K562 (cell line): ENCODE measurements around the gene SHLD1. TPM values are rescaled to one million over a fixed set of nuclear protein-coding genes. Genes with fewer than 3 reads are reported as not detected.

Source experiments
- ATAC-seq: fragments of 200-7000 bp; cut with Tn5 transposase; 3 replicates; pipeline ENCODE4 v1.9.1; 2020; ENCODE audit warnings: moderate library complexity
- BruUV-seq: library from RNA; stranded (reverse); fragments of 400-500 nt; replicated peaks from 2 replicates; lab custom pipeline; 2021; lab: Mats Ljungman, UMichigan
- CTCF ChIA-PET: fragments of 300-600 bp; formaldehyde crosslinking; extraction: SDS; loops from one replicate; lab custom pipeline; 2021; ENCODE audit warnings: low intra/inter-chr PET ratio; lab: Yijun Ruan, JAX
- POLR2A ChIA-PET: fragments of 300-600, 350-650 bp; sonication (Branson Sonifier 250); formaldehyde crosslinking; extraction: SDS; loops from one replicate; lab custom pipeline; 2021; ENCODE audit warnings: antibody characterized with exemption, inconsistent platforms; lab: Yijun Ruan, JAX
- DNase-seq, 4 experiments: peaks; one replicate each; pipeline versions ENCODE4 v3.0.0 to v3.0.0-alpha.2; 2011 to 2018; ENCODE audit warnings: low spot score in 3 of 4, mixed read lengths in 3 of 4; ENCODE audit errors: extremely low read depth in 1 of 4
- FAIRE-seq: peaks from 2 replicates; lab custom pipeline; 2011; peaks lifted over from hg19 to GRCh38; lab: Jason Lieb, UNC
- H2AFZ ChIP-seq: 2 replicates; pipeline ENCODE4 v1.6.0; 2011; ENCODE audit warnings: low read depth, low read length, control low read depth, inconsistent platforms
- H3K27ac ChIP-seq: fragments of 200-600 bp; 3 replicates; pipeline ENCODE4 v1.8.0; 2011; ENCODE audit warnings: low read depth, mild to moderate bottlenecking, control low read depth, inconsistent platforms, low read length, moderate library complexity, mixed read lengths; ENCODE audit errors: extremely low read depth
- H3K27me3 ChIP-seq, 2 experiments: fragments of 300-600 bp in 1 of 2; 2 replicates in 1 of 2; 3 replicates in 1 of 2; pipeline versions ENCODE4 v1.6.0 to v1.8.0; 2011; ENCODE audit warnings: inconsistent platforms in 2 of 2, low read length in 2 of 2, mild to moderate bottlenecking in 1 of 2, mixed read lengths in 1 of 2, moderate library complexity in 1 of 2; ENCODE audit not compliant: control insufficient read depth in 2 of 2, insufficient read depth in 2 of 2
- H3K36me3 ChIP-seq: fragments of 300-600 bp; 3 replicates; pipeline ENCODE4 v1.8.0; 2011; ENCODE audit warnings: mild to moderate bottlenecking, low read length, inconsistent platforms; ENCODE audit not compliant: control insufficient read depth, insufficient read depth
- H3K4me1 ChIP-seq, 2 experiments: fragments of 200-600 bp in 1 of 2; replicated peaks in 1 of 2; 2 replicates in 1 of 2; 3 replicates in 1 of 2; pipeline versions ENCODE4 v1.5.1 to v1.8.0; 2011; ENCODE audit warnings: inconsistent platforms in 2 of 2, low read length in 2 of 2, mild to moderate bottlenecking in 1 of 2, mixed read lengths in 1 of 2, moderate library complexity in 1 of 2; ENCODE audit not compliant: control insufficient read depth in 2 of 2, insufficient read depth in 2 of 2
- H3K4me2 ChIP-seq: 2 replicates; pipeline ENCODE4 v1.6.1; 2011; ENCODE audit warnings: low read length, control low read depth, inconsistent platforms, mixed read lengths; ENCODE audit not compliant: insufficient read depth
- H3K4me3 ChIP-seq: fragments of 200-600 bp; sonication (generic), shearing (Covaris generic); 2 replicates; pipeline ENCODE4 v1.5.1; 2016; ENCODE audit warnings: control low read depth, inconsistent platforms
- H3K79me2 ChIP-seq: fragments of 200-600 bp; 3 replicates; pipeline ENCODE4 v1.8.0; 2011; ENCODE audit warnings: low read length, inconsistent platforms; ENCODE audit not compliant: control insufficient read depth, insufficient read depth
- H3K9ac ChIP-seq, 2 experiments: 2 replicates each; pipeline versions ENCODE4 v1.6.0 to v1.6.1; 2011; ENCODE audit warnings: low read depth in 2 of 2, low read length in 2 of 2, control low read depth in 1 of 2, inconsistent platforms in 1 of 2, mild to moderate bottlenecking in 1 of 2, mixed read lengths in 1 of 2; ENCODE audit not compliant: insufficient read depth in 1 of 2
- H3K9me1 ChIP-seq: one replicate; pipeline ENCODE4 v1.6.0; 2011; ENCODE audit warnings: inconsistent platforms, mild to moderate bottlenecking, low read length, moderate library complexity; ENCODE audit not compliant: control insufficient read depth, insufficient read depth
- H3K9me3 ChIP-seq: replicated peaks from 2 replicates; pipeline ENCODE4 v1.5.1; 2011; ENCODE audit warnings: low read depth, low read length, inconsistent platforms; ENCODE audit not compliant: control insufficient read depth, insufficient read depth
- H4K20me1 ChIP-seq: replicated peaks from 2 replicates; pipeline ENCODE4 v1.6.1; 2011; ENCODE audit warnings: low read length, inconsistent platforms, mixed read lengths; ENCODE audit not compliant: control insufficient read depth, insufficient read depth
- C11orf30 ChIP-seq: fragments of 450-650 bp; IDR thresholded peaks from 2 replicates; pipeline ENCODE4 v1.6.1; 2016; ENCODE audit warnings: low read depth, mild to moderate bottlenecking
- CREB3L1 ChIP-seq: fragments of 450-650 bp; IDR thresholded peaks from 2 replicates; pipeline ENCODE4 v1.6.1; 2014; ENCODE audit warnings: low read depth, mild to moderate bottlenecking, moderate library complexity, borderline replicate concordance
- E2F4 ChIP-seq: sonication (generic); formaldehyde crosslinking; IDR thresholded peaks from 2 replicates; pipeline ENCODE4 v1.8.0; 2022; ENCODE audit warnings: mild to moderate bottlenecking, low read depth, missing genetic modification reagents
- KDM4B ChIP-seq, 2 experiments: fragments of 450-650 bp in 1 of 2; sonication (generic) in 1 of 2; IDR thresholded peaks; 2 replicates each; pipeline ENCODE4 v1.6.1; 2016 to 2017; ENCODE audit warnings: borderline replicate concordance in 2 of 2, antibody characterized with exemption in 1 of 2, low read depth in 1 of 2, mild to moderate bottlenecking in 1 of 2
- MAFF ChIP-seq: IDR thresholded peaks from 2 replicates; pipeline ENCODE4 v1.6.1; 2012; ENCODE audit warnings: low read length, improper control_type of control experiment
- MAFK ChIP-seq: IDR thresholded peaks from 2 replicates; pipeline ENCODE4 v1.6.1; 2011; ENCODE audit warnings: low read length, improper control_type of control experiment
- POLR2H ChIP-seq: IDR thresholded peaks from 2 replicates; pipeline ENCODE4 v1.6.1; 2016; ENCODE audit warnings: missing genetic modification characterization, low read depth, mild to moderate bottlenecking, control low read depth, missing compliant biosample characterization, moderate library complexity
- PURB ChIP-seq: sonication (generic); formaldehyde crosslinking; IDR thresholded peaks from 2 replicates; pipeline ENCODE4 v1.9.0; 2021; ENCODE audit warnings: low read depth, mild to moderate bottlenecking, missing genetic modification reagents
- SMAD3 ChIP-seq: fragments of 450-650 bp; formaldehyde crosslinking; conservative IDR thresholded peaks from 2 replicates; pipeline ENCODE4 v1.4.0; 2020; ENCODE audit warnings: mild to moderate bottlenecking
- ZNF140 ChIP-seq: fragments of 250-450 bp; sonication (Bioruptor Pico); IDR thresholded peaks from 2 replicates; pipeline ENCODE4 v1.8.0; 2021; ENCODE audit warnings: moderate library complexity, mild to moderate bottlenecking, inconsistent platforms
- ZNF316 ChIP-seq: fragments of 450-650 bp; IDR thresholded peaks from 2 replicates; pipeline ENCODE4 v1.6.1; 2016
- WGBS: fragments of 100-300 bp; shearing (Covaris generic); methylation state at CpG from one replicate; pipeline ENCODE4 v1.1.6; 2016; ENCODE audit warnings: low coverage, mixed read lengths; ENCODE audit not compliant: insufficient coverage; ENCODE audit errors: missing lambda C conversion rate; 5-methylcytosine and 5-hydroxymethylcytosine counted together
- in situ Hi-C: fragments of 300-500 bp; cut with MboI; formaldehyde crosslinking; loops from 4 replicates; pipeline ENCODE4 v1.15.0; 2018; ENCODE audit warnings: inconsistent platforms, mixed read lengths
- intact Hi-C: fragments of 100-400 bp; cut with micrococcal nuclease; formaldehyde crosslinking; loops from 2 replicates; pipeline ENCODE4 v1.14.2; 2022
- polyA plus RNA-seq, 8 experiments: library from polyadenylated mRNA; depleted of rRNA in 4 of 8; stranded (reverse) in 5 of 8; unstranded in 3 of 8; fragments of >200 nt; fragmentation: Nextera tagmentation in 2 of 8; fragmentation: Illumina TruSeq in 1 of 8; extraction: Ambion mirVana in 2 of 8; extraction: Trizol in 1 of 8; gene quantifications; 2 replicates each; pipeline versions ENCODE4 v1.2.1 to v1.2.3, GENCODE V29; 2011 to 2014; ENCODE audit warnings: inconsistent platforms in 1 of 8, missing spikeins in 1 of 8
- total RNA-seq, 7 experiments: library from RNA; depleted of rRNA in 6 of 7; stranded (reverse); fragments of >200 nt in 6 of 7; fragmentation: Illumina TruSeq in 2 of 7; extraction: Trizol in 2 of 7; gene quantifications; 2 replicates each; pipeline versions ENCODE4 v1.2.1 to v1.2.3, GENCODE V29; 2011 to 2021; ENCODE audit warnings: low replicate concordance in 1 of 7

SHLD1 gene
- total and polyA plus RNA-seq, 9 of the 15 experiments (the other 6 are each of a cell fraction or from before 2014, with no cell fraction given): 3.7 to 21.6 (median 8.2) TPM

GRCh38 chr20:5827861-5828260 lies 77.7 kb downstream of the SHLD1 start:
- Histone ChIP-seq H3K36me3 (no peaks in the 10 kb centered on the region), H3K4me3 (no peak overlapping the region), H3K9me1 (no peaks in the 10 kb centered on the region), H3K4me2 (no peak overlapping the region), H3K9ac (no peak overlapping the region), H3K4me1 (peaks cover 0 to 3% of the 10 kb centered on the region in 2 experiments; a peak in 3 of 5 replicates), H3K9me3 (no peaks in the 10 kb centered on the region), H3K27ac (no peak overlapping the region), H2AFZ (no peak overlapping the region), H4K20me1 (no peaks in the 10 kb centered on the region), H3K79me2 (no peaks in the 10 kb centered on the region), H3K27me3 (no peaks in the 10 kb centered on the region)
- DNase-seq: no peak
- no peak for ATAC-seq
- no peak for FAIRE-seq
- 36% methylated on average over 1 of the region's 1 CpG for WGBS
- in situ Hi-C loops (no loop called here), intact Hi-C loops (no loop called here)
- POLR2A ChIA-PET: no interaction called here
- TF ChIP-seq C11orf30: peak; percentile 42; the same call in 1 of the 2 replicates
- TF ChIP-seq MAFF: peak; percentile 36; the same call in 1 of the 2 replicates
- TF ChIP-seq ZNF316: peak; percentile 64
- 0 out of 2 replicates have a peak, but pooled peaks have one; percentile 17 for TF ChIP-seq MAFK
- no peak for TF ChIP-seq SMAD3 (CRISPR knock-in tag)
- TF ChIP-seq POLR2H (tag): no peak
- no peak for TF ChIP-seq CREB3L1
- no peak for TF ChIP-seq KDM4B (IDR thresholded peaks at IDR 0.05; ENCODE audit: borderline replicate concordance in 2 of 2, low read depth in 1 of 2)
- no peak for TF ChIP-seq E2F4
- TF ChIP-seq ZNF140 (CRISPR knock-in tag): no peak
- no peak for TF ChIP-seq PURB
- CTCF ChIA-PET: no interaction called here
- BruUV-seq: no TSS peak
